Medulla oblongata (tissue), 1 donor: ENCODE results near the gene NINJ2.

Source experiments
- DNase-seq: peaks from one replicate; pipeline ENCODE4 v3.0.0-alpha.2; 2015; ENCODE audit errors: extremely low spot score

The NINJ2 gene

GRCh38 chr12:614411-614970 is 48.8 kb downstream of the NINJ2 start:
- DNase-seq = peak; percentile 71

GRCh38 chr12:613996-614395 is 49.2 kb downstream of the NINJ2 start:
- no peak for DNase-seq

- DNase-seq = no peak
Measured at GRCh38 chr12:612886-613285, 50.4 kb downstream of the NINJ2 start.

GRCh38 chr12:612293-612692 is 51.0 kb downstream of the NINJ2 start:
- DNase-seq = no peak

- no peak for DNase-seq
Measured at GRCh38 chr12:611721-612120, 51.5 kb downstream of the NINJ2 start.

GRCh38 chr12:608921-609320 is 54.3 kb downstream of the NINJ2 start:
- DNase-seq = no peak

GRCh38 chr12:608413-608812 is 54.8 kb downstream of the NINJ2 start:
- no peak for DNase-seq

GRCh38 chr12:607541-608001 is 55.7 kb downstream of the NINJ2 start:
- peak; percentile 35 for DNase-seq

- no peak for DNase-seq
Measured at GRCh38 chr12:604956-605355, 58.3 kb downstream of the NINJ2 start.

- no peak for DNase-seq
Measured at GRCh38 chr12:602700-603068, 60.6 kb downstream of the NINJ2 start.

GRCh38 chr12:601976-602699 is 61.1 kb downstream of the NINJ2 start:
- DNase-seq = no peak

GRCh38 chr12:599756-600155 is 63.5 kb downstream of the NINJ2 start:
- no peak for DNase-seq

- DNase-seq = no peak
Measured at GRCh38 chr12:597926-598568, 65.2 kb downstream of the NINJ2 start.

- no peak for DNase-seq
Measured at GRCh38 chr12:593396-594270, 69.6 kb downstream of the NINJ2 start.

- no peak for DNase-seq
Measured at GRCh38 chr12:592024-592505, 71.2 kb downstream of the NINJ2 start.

GRCh38 chr12:591167-592023 is 71.8 kb downstream of the NINJ2 start:
- DNase-seq = no peak

GRCh38 chr12:590206-590750 is 73.0 kb downstream of the NINJ2 start:
- no peak for DNase-seq

GRCh38 chr12:588646-589045 is 74.6 kb downstream of the NINJ2 start:
- no peak for DNase-seq

GRCh38 chr12:588024-588322 is 75.3 kb downstream of the NINJ2 start:
- no peak for DNase-seq

GRCh38 chr12:587132-588023 is 75.9 kb downstream of the NINJ2 start:
- no peak for DNase-seq
